ENCODE results near the gene VSX2. TPM values are rescaled to one million over a fixed set of nuclear protein-coding genes. Genes with fewer than 3 reads are reported as not detected.

VSX2 gene
- total and polyA plus RNA-seq, 2 of the 13 experiments (the other 11 are each of a cell fraction or from before 2014, with no cell fraction given) = 0.05 TPM; not detected in 1

GRCh38 chr14:74242780-74243042 is 3.5 kb downstream of the VSX2 start (continued):
- TF ChIP-seq CREBL2 (CRISPR knock-in tag; IDR thresholded peaks at IDR 0.05; ENCODE audit: borderline replicate concordance) = no peak
- no peak for TF ChIP-seq KLF16 (CRISPR knock-in tag; IDR thresholded peaks at IDR 0.05)
- TF ChIP-seq ZNF142 (CRISPR knock-in tag; IDR thresholded peaks at IDR 0.05) = no peak
- no peak for TF ChIP-seq ATF6 (CRISPR knock-in tag; conservative IDR thresholded peaks at IDR 0.05)
- TF ChIP-seq PHF21A (CRISPR knock-in tag; IDR thresholded peaks at IDR 0.05) = no peak

Measured in HepG2 (cell line).